ENCODE measurements around the gene TBCD.

The TBCD gene

DNA sequence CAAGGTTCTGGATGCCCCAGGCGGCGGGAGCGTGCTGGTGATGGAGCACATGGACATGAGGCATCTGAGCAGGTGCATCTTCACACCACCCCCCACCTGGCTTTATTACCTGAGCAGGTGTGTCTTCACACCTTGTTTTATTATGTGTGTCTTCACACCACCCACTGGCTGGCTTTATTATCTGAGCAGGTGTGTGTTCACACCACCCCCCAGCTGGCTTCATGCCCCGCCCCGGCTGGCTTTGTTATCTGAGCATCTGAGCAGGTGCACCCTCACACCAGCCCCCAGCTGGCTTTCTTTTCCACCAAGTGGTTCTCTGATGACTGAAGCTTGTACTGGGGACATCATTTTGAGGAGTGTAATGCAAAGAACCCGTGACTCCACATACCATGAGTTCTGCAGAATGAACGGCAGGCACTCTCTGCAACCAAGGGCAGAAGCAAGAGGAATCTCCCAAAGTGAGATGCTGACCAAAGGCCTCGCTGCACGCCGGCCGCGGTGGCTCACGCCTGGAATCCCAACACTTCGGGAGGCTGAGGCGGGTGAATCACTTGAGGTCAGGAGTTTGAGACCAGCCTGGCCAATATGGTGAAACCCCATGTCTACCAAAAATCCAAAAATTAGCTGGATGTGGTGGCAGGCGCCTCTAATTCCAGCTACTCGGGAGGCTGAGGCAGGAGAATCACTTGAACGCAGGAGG, 32.7 kb upstream of the TBCD start:
- peaks cover 29 to 35% of the 10 kb centered on the region in 2 donors for H3K36me3 Mint-ChIP-seq
- no peaks in the 10 kb centered on the region for H3K9me3 Mint-ChIP-seq
- H3K27ac Mint-ChIP-seq: no peak overlapping the region
- H3K4me1 Mint-ChIP-seq: peaks cover 16 to 33% of the 10 kb centered on the region in 2 donors
- H3K4me3 Mint-ChIP-seq: no peak overlapping the region
- no peak for DNase-seq
- ATAC-seq (replicated peaks): no peak
- no peaks in the 10 kb centered on the region for H3K27me3 Mint-ChIP-seq

- Mint-ChIP-seq H3K27ac (no peak overlapping the region), H3K4me3 (no peak overlapping the region), H3K9me3 (no peaks in the 10 kb centered on the region), H3K4me1 (peaks cover 16 to 33% of the 10 kb centered on the region in 2 donors), H3K27me3 (no peaks in the 10 kb centered on the region), H3K36me3 (peaks cover 29 to 35% of the 10 kb centered on the region in 2 donors)
- no peak for DNase-seq
- ATAC-seq (replicated peaks): no peak
Measured at GRCh38 chr17:82720204-82720603, 31.7 kb upstream of the TBCD start.

DNA sequence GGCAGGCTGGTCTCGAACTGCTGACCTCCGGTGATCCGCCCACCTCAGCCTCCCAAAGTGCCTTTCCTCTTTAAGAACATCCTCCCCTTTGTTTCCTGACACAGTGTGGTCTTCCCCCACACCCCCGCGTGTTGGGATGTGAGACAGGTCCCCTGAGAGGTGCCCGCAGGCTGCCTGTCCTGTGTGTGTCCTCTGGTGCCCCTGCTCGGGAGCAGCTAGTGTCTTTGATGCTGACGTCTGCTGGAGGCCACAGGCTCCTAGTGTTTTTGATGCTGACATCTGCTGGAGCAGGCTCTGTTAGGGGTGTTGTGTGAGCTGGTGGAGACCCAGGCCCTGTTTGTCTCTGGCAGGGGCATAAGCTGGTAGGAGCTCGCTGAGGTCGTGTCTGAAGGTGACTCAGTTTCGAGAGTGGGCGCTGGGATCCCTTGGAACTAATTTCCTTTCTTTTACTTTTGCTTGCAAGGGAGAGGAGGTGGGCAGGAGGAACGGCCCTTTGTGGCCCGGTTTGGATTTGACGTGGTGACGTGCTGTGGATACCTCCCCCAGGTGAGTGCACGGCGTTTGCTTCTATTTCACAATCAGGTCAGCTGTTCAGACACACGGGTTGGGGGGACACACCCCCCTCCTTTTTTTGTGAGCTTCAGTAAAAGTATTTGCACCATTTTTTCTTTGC, 29.4 kb upstream of the TBCD start:
- peaks cover 13 to 16% of the 10 kb centered on the region in 2 donors for H3K4me1 Mint-ChIP-seq
- H3K4me3 Mint-ChIP-seq: no peak overlapping the region
- H3K9me3 Mint-ChIP-seq: no peaks in the 10 kb centered on the region
- ATAC-seq (replicated peaks) (no peak), DNase-seq (no peak)
- no peaks in the 10 kb centered on the region for H3K27me3 Mint-ChIP-seq
- peaks cover 29 to 44% of the 10 kb centered on the region in 2 donors for H3K36me3 Mint-ChIP-seq
- H3K27ac Mint-ChIP-seq: peak overlapping the region; percentile 67

GRCh38 chr17:82723169-82723807, 28.6 kb upstream of the TBCD start:
- H3K27me3 Mint-ChIP-seq: no peaks in the 10 kb centered on the region
- no peaks in the 10 kb centered on the region for H3K9me3 Mint-ChIP-seq
- ATAC-seq (replicated peaks) (no peak), DNase-seq (no peak)
- peaks cover 25 to 44% of the 10 kb centered on the region in 2 donors for H3K36me3 Mint-ChIP-seq
- H3K4me3 Mint-ChIP-seq: no peak overlapping the region
- peaks cover 6 to 7% of the 10 kb centered on the region in 2 donors for H3K4me1 Mint-ChIP-seq
- H3K27ac Mint-ChIP-seq: peak overlapping the region; percentile 39

- Mint-ChIP-seq H3K36me3 (peaks cover 32 to 54% of the 10 kb centered on the region in 2 donors), H3K27ac (no peak overlapping the region), H3K9me3 (no peaks in the 10 kb centered on the region), H3K27me3 (no peaks in the 10 kb centered on the region), H3K4me3 (no peak overlapping the region), H3K4me1 (peaks cover 5 to 6% of the 10 kb centered on the region in 2 donors)
- ATAC-seq (replicated peaks) (no peak), DNase-seq (no peak)
Measured at GRCh38 chr17:82726427-82726826, 25.4 kb upstream of the TBCD start.

- DNase-seq (no peak), ATAC-seq (replicated peaks) (no peak)
- Mint-ChIP-seq H3K36me3 (peaks cover 42 to 67% of the 10 kb centered on the region in 2 donors), H3K27ac (no peak overlapping the region), H3K4me1 (peaks cover 0 to 2% of the 10 kb centered on the region in 2 donors), H3K4me3 (no peak overlapping the region), H3K9me3 (peaks cover 7 to 8% of the 10 kb centered on the region in 2 donors), H3K27me3 (no peaks in the 10 kb centered on the region)
Measured at GRCh38 chr17:82729479-82730260, 22.2 kb upstream of the TBCD start.

GRCh38 chr17:82732118-82732743, 19.6 kb upstream of the TBCD start:
- ATAC-seq (replicated peaks) (no peak), DNase-seq (no peak)
- no peak overlapping the region for H3K27ac Mint-ChIP-seq
- peaks cover 7 to 8% of the 10 kb centered on the region in 2 donors for H3K9me3 Mint-ChIP-seq
- peaks cover 7 to 16% of the 10 kb centered on the region in 2 donors for H3K27me3 Mint-ChIP-seq
- H3K4me1 Mint-ChIP-seq: peaks cover 0 to 6% of the 10 kb centered on the region in 2 donors
- H3K4me3 Mint-ChIP-seq: no peak overlapping the region
- peaks cover 40 to 60% of the 10 kb centered on the region in 2 donors for H3K36me3 Mint-ChIP-seq

DNA sequence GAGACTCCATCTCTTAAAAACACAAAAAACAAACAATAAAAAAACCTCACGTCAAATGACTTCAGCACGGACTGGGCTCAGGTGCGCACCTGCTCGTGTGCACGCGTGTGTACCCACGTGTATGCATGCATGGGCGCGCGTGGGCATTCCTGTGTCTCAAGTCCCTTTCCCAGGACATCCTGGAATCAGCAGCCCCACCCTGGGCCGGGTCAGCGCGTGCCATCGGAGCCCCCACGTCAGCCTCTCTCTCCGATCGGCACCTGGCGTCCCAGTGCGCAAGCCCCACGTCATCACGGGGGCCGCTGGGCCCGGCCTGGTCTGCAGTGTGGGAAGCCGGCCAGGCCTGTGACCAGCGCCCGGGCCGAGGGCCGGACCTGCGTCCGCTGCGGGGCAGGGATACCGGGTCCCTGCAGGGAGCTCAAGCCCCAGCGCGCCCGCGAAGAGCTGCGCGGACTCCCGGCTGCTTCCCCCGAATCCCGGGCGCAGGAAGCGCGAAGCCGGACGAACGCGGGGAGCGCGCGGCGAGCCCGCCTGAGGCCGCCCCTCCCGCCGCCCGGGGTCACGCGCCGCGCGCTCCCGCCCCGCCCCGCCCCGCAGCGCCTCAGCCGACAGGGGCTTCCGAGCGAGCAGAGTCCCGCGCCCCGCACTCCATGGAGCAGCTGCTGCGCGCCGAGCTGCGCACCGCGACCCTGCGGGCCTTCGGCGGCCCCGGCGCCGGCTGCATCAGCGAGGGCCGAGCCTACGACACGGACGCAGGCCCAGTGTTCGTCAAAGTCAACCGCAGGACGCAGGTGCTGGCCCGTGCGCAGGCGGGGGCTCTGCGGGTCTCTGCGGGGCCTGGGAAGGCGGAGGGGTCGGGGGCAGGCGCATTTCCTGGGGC, 16.6 kb upstream of the TBCD start, which contains the start of gene FN3K:
FN3K (plus strand) TSS at position 629 of the 880 bp plus-strand sequence; CDS start at position 651, 22 bp downstream.
- H3K9me3 Mint-ChIP-seq: peaks cover 8 to 13% of the 10 kb centered on the region in 2 donors
- H3K27me3 Mint-ChIP-seq: peaks cover 7 to 16% of the 10 kb centered on the region in 2 donors
- H3K27ac Mint-ChIP-seq: no peak within 1 kb of the TSS
- ATAC-seq (replicated peaks) (peak; percentile 66 to 71), DNase-seq (no peak)
- H3K36me3 Mint-ChIP-seq: peaks cover 33 to 44% of the 10 kb centered on the region in 2 donors
- H3K4me1 Mint-ChIP-seq: peaks cover 0 to 6% of the 10 kb centered on the region in 2 donors
- peak within 1 kb of the TSS; percentile 10 to 64 for H3K4me3 Mint-ChIP-seq

DNA sequence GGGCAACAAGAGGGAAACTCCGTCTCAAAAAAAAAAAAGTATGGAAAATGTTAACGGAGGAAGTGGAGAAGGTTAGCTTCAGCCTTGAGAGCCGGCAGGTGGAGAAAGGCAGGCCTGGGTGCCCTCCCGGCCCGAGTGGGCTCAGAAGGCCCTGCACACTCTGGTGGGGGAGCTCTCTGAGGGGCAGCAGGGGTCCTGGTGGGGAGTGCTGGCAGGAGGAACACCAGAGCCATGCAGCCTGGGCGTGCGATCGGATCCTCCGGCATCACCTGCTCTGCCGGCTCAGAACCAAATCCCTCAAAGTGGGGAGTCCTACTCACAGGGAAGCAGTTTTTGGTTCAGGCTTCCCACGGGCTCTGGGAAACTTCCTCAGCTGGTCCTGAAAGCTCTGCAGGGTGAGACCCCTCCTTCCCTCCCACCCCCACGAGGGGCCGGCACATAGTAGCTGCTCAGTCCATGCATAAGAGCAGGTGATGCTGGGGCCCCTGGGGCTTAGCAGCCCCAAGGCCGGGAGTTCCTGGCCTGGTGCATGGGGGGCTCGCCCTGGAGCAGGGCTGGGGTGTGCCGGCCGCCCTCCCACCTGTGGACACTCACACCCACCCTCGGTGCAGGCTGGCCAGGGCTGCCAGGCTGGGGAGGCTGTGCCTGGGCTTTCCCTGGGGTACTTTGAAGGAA, 15.2 kb upstream of the TBCD start:
- Mint-ChIP-seq H3K4me1 (peaks cover 0 to 6% of the 10 kb centered on the region in 2 donors), H3K4me3 (no peak overlapping the region), H3K27me3 (peaks cover 7 to 16% of the 10 kb centered on the region in 2 donors), H3K9me3 (peaks cover 15 to 20% of the 10 kb centered on the region in 2 donors), H3K27ac (no peak overlapping the region), H3K36me3 (peaks cover 33 to 44% of the 10 kb centered on the region in 2 donors)
- ATAC-seq (replicated peaks): no peak
- DNase-seq: no peak

DNA sequence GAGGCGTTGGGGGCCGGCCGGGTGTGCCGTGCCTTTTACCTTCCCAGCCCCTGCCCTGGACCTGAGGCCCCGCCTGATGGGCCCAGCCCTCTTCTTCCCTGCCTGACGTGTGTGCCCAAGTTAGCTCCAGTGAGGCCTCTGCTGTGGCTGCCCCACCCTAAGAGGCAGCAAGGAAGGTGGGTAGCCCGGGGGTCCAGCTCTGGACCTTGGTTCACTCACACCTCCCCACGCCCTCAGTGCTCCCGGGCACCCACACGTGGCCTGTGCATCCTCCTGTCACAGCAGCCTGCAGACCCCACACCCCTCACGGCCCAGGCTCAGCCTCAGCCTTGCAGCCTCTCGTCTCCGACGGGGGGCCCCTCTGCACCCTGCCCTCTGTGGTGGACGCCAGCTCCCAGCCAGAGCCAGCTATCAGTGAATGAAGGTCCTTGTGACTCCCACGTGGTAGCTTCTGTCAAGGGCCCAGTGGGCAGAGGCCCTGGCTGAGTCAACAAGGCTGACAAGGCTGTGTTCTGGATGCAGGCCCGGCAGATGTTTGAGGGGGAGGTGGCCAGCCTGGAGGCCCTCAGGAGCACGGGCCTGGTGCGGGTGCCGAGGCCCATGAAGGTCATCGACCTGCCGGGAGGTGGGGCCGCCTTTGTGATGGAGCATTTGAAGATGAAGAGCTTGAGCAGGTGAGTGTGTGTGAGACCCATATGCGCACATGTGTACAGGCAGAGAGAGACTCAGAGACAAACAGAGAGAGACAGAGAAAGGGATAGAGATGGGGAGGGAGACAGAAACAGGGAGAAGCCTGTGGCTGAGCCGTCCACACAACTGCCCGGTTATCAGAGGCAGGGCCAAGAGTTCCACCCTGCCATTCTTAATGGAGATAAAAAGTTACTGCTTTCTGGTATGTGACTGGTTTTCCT, 13.6 kb upstream of the TBCD start:
- H3K4me3 Mint-ChIP-seq: no peak overlapping the region
- peaks cover 21 to 38% of the 10 kb centered on the region in 2 donors for H3K36me3 Mint-ChIP-seq
- DNase-seq: no peak
- H3K27me3 Mint-ChIP-seq: peaks cover 7 to 16% of the 10 kb centered on the region in 2 donors
- H3K9me3 Mint-ChIP-seq: peaks cover 12 to 21% of the 10 kb centered on the region in 2 donors
- H3K27ac Mint-ChIP-seq: no peak overlapping the region
- ATAC-seq (replicated peaks): no peak
- H3K4me1 Mint-ChIP-seq: peaks cover 0 to 4% of the 10 kb centered on the region in 2 donors

DNA sequence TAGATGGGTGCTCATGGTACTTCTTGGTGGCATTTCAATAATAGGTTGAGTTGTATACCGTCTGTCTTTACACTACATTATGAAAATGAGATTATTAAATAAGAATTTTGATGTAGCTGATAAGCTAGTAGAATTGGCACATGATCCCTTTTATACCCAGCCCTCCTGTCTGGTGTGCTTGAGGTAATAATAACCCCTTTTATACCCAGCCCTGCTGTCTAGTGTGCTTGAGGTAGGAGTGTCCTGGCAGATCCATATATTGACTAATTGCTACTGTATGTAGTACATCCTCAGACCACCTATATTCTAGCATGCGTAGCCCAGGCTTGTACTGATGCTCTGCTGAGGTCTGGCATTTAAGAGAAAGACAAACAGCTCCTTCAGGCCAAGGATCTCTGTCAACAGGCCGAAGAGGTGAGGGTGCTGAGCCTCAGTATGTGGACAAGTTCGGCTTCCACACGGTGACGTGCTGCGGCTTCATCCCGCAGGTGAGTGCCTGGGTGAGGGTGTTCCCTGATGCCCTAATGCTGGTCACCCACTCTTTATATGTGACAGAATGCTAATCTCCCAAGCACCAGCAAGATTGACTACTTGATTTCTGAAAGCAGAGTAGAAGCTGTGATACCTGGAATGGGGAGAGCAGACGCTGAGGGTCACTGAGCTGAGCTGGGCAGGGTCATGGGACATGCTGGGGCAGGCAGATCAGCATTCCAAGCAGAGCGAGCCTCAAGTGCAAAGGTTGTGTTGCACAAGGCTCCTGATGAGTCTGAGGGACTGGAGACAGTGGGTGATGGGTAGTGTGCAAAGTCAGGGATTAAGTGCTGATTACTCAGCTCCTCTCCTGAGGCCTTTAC, 10.7 kb upstream of the TBCD start:
- Mint-ChIP-seq H3K27me3 (peaks cover 3 to 6% of the 10 kb centered on the region in 2 donors), H3K9me3 (peaks cover 10 to 18% of the 10 kb centered on the region in 2 donors), H3K36me3 (peaks cover 10 to 26% of the 10 kb centered on the region in 2 donors), H3K27ac (no peak overlapping the region), H3K4me1 (peaks cover 0 to 2% of the 10 kb centered on the region in 2 donors), H3K4me3 (no peak overlapping the region)
- no peak for ATAC-seq (replicated peaks)
- DNase-seq: no peak

Measured in stimulated activated naive B cell treated with anti-CD40 and anti-IgM and Interleukin-4, amounts not matched to agents 10 μg/mL and 1 μg/mL and 100 μg/mL, for 72 hours (primary cell).